Left lobe of liver (tissue), 2 donors: ENCODE measurements around the gene APRT. TPM values are rescaled to one million over a fixed set of nuclear protein-coding genes. Genes with fewer than 3 reads are reported as not detected.
A peak's percentile ranks its signal among the peaks of the same experiment; 100 is the strongest.
"Not testable (repeated sequence)": the region's sequence is repeated elsewhere in the genome, so short reads cannot be mapped to it uniquely, and the experiment has no call there.

Experiments used
- ATAC-seq: fragments of 200-7000 bp; cut with Tn5 transposase; one replicate; pipeline ENCODE4 v1.9.1; 2020; ENCODE audit warnings: mild to moderate bottlenecking, moderate library complexity
- DNase-seq: peaks from one replicate; pipeline ENCODE4 v3.0.0-alpha.2; 2020; ENCODE audit warnings: low spot score
- total RNA-seq: library from RNA; stranded (reverse); gene quantifications from one replicate; pipeline ENCODE4 v1.2.1, GENCODE V29; 2021
- donor health status: DM: no; HTN: no; CAD: no; lungs with moderate emphysema.
- donor health status: DM: no; HTN: yes; CAD: no.

The APRT gene
- total RNA-seq, 1 donor from 2014 or later = 68.9 TPM

DNA sequence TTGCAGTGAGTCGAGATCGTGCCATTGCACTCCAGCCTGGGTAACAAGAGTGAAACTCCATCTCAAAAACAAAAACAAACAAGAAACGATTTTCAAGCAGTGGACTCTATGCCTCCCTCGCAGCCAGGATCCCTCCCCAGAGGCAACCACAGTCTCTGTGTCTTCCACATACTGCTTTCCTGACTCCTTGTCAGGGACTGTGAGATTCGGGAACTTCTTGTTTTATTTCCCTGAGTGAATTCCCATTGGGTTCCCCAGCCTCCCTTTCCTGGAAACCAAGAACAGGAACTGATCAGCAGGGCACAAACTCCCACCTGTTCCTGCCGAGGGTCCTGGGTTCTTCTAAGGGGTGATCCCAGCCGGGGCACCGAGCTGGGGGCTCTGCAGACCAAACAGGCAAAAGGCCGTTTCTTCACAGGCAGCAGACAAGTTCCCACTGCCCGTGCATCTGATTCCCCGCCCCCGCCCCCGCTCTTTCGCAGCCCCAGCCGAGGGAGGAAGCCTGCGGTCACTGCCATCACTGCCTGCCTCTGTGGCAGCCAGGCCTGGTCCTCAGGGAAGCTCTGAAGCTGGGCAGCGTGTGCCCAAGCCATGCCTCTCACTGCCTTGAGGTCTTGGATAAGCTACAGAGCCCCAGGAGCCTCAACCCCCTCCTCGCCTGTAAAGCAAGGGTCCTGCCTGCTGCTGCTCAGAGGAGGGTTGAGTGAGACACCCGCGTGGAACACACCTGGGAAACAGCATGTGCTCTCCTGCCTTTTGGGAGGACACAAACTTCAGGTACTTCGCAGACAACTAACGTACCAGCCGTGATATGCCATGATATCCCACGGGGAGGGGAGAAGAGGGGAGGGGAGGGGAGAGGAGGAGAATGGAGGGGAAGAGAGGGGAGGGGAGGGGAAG, 21.2 kb downstream of the APRT start:
- ATAC-seq (no peak), DNase-seq (no peak)

DNA sequence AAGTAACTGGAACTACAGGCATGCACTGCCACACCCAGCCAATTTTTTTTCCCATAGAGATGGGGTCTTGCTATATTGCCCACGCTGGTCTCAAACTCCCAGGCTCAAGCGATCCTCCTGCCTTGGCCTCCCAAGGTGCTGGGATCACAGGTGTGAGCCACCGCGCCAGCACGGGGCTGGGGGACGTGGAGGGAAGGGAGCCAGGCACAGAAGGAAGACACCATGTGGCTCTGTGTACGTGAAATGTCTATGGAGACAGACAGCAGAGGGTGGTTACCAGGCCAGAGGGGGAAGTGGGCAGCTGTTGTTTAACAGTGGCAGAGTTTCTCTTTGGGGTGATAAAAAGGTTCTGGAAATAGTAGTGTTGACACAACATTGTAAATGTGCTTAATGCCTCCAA, 22.1 kb downstream of the APRT start:
- ATAC-seq (no peak), DNase-seq (no peak)

DNA sequence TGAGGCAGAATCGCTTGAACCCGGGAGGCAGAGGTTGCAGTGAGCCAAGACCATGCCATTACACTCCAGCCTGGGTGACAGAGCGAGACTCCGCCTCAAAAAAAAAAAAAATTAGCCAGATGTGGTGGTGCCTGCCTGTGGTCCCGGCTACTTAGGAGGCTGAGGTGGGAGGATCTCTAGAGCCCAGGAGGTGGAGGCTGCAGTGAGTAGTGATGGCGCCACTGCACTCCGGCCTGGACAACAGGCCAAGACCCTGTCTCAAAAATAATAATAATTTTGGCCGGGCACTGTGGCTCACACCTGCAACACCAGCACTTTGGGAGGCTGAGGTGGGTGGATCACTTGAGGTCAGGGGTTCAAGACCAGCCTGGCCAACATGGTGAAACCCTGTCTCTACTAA, 23.0 kb downstream of the APRT start:
- ATAC-seq, DNase-seq: not testable (repeated sequence)

DNA sequence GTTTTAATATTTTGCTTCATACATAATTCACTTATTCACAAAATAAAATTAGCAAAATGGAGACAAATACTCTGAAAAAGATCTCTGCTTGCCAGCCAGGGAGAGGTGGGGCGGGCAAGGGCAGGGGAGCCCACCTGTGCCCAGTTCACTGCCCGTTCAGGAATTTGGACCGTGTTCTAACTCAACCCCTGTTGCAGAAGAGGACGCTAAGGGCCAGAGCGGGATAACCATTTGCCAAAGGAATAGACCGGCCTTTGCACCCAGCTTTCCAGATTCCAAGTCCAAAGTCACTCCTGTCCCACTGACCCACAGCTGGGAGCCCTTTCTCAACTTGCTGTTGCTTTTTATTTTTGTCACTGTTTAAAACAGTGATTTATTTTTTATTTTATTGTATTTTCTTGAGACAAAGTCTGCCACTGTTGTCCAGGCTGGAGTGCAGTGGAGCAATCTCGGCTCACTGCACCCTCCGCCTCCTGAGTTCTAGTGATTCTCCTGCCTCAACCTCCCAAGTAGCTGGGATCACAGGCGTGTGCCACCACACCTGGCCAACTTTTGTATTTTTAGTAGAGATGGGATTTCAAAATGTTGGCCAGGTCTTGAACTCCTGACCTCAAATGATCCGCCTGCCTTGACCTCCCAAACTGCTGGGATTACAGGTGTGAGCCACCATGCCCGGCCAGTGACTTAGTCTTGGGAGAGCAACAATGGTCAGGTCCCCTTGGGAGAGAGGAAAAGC, 24.0 kb downstream of the APRT start:
- peak; percentile 61 for ATAC-seq
- peak; percentile 92 for DNase-seq

DNA sequence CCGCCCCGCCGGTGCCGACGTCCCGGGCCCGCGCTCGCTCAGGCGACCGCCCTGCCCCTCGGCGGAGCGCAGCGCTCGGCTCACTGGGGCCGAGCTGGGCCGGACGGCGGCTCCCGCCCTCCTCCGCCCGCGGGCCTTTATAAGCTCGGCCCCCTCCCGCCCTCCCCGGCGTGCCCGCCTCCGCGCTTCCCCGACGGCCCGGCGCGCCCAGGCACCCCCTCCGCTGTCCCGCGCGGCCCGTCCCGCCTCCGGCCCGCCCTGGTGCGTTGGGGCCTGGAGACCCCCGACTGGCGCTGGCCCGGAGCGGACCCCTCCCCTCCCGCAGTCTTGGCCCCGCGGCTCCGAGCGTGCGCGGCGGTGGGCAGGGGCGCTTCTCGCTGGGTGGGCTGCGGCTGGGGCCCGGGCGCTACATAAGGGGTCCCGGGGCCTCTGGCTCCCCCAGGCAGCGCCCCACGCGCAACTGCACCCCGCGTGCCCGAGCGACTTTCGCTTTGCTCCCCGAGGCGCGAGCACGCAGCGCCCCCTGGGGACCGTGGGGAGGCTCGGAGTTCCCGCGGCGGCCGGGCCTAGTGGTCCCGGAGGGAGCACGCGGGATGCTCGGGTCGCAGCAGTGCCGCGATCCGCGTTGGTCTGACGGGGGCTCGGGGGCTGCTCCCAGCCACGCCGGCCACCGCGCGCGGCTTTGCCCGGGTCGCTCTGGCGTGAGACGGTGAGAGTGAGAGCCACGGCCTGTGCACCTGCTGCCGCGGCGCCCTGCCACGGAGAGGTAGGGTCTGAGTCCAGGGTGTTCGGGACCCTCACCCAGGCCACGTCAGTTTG, 26.4 kb downstream of the APRT start, which contains the start of gene PIEZO1:
TSS of gene PIEZO1 (minus strand) at position 115 of the 819 bp plus-strand sequence. CDS start 256 bp downstream, outside the sequence.
- DNase-seq (peak; percentile 76), ATAC-seq (peak; percentile 73)

DNA sequence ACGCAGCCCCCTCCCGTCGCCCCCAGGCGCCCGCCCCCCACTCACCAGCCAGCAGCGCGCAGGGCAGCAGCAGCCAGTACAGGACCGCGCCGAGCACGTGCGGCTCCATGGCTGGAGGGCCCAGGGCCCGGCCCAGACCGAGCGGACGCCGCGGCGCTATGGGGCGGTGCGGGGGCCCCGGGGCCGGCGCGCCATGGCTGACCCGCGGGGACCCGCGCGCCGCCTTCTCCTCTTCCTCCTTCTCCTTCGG, 26.9 kb downstream of the APRT start:
- no peak for DNase-seq

DNA sequence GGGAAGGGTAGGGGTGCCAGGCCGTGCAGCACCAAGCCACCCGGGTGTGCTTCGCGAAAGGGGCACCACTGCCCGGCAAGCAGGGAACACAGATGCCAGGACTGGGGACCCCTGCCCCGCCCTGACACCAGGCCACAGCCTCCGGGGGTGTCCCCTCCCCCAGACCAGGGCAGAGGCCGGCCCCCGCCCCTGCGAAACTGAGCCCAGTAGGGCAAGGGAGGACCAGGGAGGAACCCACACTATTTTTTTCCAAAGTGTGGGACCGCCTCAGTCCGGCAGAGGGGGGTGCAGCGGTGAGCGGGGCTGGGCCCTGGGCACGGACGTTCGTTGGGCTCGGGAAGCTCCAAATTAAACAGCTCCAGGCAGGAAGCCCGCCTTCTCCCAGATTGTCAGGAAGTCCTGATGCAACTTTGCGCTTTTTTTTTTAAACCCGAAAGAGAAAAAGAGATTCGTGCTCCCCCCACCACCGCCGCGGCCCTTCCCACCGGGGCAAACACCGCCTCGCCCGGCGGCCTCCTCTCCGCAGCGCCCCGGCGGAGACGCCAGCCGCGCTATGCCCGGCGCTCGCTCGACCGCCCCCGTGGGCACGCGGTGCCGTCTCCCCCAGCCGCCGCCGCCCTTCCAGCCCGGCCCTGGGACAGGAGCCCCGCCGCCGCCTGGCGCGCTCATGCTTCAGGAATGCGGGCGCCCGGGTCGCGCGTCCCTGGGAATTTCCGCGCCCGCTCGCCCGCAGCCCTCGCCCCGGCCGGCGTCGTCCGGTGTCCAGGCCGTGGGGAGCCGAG, 27.5 kb downstream of the APRT start:
- ATAC-seq (peak; percentile 39), DNase-seq (peak; percentile 66)

More for the DNA sequence above, 26.9 kb downstream of the APRT start:
- ATAC-seq = peak; percentile 46

DNA sequence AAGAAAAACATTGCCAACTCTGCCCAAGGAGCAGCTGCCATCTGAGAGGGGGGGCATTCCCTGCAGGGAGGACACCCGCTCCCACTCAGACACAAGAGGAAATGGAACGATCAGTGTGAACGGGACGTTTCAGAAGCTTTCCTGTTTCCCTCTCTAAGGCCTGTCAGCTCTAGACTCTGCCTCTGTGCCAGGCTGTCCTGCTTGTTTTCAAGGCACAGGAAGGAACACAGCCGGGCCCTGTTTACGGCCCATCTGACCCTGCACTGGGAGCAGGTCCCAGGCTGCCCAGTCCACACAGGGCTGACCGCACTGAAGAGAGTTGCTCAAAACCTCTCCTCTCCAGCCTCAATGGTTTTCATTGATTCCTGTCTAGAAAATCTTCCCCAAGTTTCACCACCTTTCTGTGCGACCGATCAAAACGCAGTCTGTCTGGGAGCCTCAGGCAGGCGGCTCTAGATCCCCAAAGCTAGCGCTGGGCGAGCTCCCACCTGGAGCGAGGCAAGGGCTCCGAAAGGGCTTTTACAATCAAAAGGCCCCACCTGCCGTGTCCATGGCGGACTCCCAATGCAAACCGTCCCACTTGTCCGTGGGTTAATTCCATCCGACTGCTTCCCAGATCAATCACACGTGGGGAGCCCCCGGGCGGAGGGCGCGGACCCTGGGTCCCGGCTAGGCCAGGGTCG, 28.2 kb downstream of the APRT start:
- peak; percentile 57 for ATAC-seq
- peak; percentile 75 for DNase-seq

DNA sequence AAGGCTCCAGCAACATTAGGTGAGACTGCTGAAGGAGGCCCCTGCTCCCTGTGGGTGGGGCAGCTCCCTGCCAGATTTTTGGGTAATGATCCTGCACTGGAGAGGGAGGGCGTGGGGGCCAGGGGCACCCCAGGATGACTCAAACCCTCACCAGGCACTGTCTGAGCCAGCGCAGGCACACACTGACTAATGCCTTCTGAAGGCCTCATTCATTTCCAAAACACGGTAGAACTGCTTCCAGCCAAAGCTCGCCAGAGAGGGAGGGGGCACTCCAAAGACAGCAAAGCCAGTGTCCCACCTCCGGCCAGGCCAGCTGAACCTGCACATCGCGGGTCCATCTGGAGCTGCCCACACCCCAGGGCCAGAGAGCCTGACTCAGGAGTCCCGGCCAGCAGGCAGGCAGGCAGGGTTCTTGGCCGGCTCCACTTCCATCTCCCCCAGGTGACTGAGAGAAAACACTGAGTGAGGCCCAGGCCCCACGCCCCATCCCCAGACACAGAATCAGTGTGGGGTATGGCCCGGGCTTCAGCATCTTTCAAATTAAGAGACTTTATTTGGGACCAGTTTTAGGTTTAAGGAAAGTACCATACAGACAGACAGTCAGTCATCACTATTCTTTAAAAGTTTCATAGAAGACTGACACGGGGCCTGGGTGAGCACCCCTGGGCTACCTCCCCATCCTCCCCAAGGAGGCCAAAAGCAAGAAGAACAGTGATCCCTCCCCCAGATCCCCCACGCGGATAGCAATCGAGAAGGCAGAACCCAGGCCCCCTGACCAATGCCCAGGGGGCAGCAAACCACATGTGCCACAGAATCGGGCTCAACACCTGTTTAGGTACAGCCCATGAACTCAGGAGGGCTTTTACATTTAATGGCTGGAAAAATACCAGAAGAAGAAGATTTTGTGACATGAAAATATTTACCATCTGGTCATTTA, 29.0 kb downstream of the APRT start:
- DNase-seq = no peak

DNA sequence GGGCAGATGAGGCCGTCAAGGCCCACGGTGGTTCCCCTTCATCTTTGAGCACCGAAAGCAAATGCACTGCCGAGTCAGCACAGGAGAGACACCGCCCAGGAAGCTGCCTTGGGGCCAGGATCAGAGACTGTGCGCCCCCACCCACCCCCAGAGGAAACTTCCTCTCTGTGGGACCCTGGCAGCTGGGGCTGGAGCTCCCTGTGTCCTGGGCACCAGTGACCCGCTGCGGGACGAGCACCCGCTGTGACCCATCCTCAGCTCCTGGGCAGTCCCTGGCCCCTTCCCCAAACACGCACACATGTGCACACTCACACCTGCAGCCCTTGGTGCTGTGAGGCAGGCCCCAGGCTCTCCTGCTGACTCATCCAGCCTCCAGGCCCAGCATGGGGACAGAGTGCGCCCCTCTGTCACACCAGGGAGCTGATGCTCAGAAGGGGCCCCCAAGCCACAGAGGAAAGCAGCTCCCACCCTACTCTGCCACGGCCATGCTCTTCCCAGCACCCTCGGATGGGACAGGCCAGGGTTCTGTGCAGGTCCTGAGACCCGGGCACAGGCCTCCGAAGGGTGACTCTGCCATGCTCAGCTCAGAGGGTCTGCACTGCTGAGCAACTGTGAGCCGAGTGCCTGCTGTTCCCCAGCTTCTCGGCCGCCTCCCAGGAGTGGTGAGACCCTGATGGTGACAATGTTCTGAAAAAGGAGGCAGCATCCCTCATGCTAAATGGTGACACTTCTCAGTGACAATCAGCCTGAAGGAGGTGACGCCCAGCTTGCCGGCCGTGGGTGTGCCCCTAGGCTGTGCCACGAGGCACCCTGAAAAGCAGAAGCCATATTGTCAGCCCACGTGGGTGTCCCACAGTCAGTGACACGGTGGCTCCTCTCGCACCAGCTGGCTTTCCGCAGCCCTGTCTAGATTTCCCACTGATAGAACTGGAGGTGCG, 30.3 kb downstream of the APRT start:
- ATAC-seq (no peak), DNase-seq (no peak)

More for the DNA sequence above, 29.0 kb downstream of the APRT start:
- ATAC-seq = no peak

DNA sequence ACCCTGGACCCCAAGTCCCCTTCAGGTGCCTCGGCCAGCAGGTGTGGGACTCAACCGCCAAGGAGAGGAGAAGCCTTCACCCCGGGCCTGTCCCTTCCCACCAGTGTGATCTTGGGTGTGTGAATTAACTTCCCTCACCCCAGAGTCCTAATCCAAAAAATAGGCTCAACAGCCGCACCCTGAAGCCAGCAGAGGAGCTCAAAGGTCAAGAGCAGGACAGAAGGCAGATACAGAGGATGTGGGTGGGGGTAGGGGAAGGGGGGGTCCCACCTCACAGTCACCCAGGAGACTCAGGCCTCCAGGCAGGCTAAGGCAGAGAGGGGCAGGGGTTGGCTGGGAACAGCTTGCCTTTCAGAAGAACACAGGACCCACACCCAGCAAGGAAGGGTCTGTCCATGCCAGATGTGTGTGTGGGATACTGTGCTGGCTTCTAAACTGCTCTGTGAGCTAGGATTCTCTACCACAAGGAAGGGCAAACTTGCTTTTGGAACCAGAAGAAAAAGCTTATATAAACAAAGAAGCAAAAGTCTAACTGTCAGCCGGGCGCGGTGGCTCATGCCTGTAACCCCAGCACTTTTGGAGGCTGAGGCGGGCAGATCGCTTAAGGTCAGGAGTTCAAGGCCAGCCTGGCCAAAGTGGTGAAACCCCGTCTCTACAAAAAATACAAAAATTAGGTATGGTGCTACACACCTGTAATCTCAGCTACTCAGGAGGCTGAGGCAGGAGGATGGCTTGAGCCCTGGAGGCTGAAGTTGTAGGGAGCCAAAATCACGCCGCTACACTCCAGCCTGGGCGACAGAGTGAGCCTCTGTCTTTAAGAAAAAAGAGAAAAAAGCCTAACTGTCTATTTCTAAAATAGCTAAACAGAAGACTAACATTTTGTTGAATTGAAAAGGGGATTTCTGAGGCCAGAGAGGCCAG, 31.3 kb downstream of the APRT start:
- DNase-seq (no peak), ATAC-seq (no peak)

DNA sequence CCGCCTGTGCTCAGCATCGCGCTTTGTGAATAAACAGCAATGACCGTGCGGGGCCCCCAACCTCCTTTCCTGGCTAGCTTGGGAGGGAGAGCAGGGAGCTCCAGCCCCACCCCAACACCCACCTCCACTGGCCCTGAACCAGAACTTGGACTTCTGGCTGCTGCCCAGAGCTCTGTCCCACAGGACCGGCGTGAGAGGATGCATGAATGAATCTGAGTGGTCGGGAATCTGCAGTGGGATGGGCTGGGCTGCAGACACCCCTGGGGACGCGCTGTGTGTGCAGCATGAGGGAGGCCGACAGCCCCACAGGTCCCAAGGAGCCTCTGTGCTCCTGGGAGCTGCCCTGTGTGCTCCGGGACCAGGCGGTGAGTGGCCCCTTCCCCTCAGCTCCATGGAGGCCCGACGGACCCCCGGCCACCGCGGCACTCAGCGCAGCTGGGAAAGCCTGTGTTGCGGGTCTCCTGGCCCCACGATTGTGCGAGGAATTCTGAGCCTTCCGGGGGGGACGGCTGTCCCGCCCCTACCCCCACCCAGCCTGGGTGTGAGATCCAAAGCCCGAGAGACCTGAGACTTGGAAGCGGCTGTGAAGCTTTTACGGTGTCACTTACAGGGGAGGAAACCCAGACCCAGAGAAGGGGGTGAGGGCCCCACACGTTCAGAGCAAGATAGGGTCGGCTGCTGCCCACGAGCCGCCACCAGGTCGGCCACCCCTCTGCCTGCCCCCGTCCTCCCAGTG, 32.2 kb downstream of the APRT start:
- no peak for DNase-seq
- ATAC-seq = no peak

DNA sequence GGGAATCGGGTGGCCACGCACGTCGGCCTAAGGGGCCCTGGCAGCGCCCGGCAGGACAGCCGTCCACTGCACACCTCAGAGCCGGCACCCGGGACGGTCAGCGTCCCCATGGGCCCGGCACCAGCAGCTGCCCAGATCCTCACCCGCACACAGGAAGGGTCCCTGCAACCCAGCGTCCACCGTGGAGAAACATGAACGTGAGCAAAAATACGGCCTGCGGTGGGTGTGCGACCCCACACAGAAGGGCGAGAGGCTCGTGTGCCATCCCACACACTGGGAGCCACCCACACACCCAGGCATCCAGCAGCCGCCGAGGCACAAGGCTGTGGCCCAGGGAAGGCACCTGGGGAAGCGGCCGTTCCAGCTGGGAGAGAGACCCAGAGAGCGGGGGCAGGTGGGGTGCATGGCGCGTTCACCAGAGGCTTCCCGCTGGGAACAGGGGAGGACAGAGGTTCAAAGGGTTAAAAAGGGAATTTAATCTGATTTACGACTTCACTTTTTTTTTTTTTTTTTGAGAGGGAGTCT, 33.1 kb downstream of the APRT start:
- ATAC-seq = no peak
- no peak for DNase-seq

DNA sequence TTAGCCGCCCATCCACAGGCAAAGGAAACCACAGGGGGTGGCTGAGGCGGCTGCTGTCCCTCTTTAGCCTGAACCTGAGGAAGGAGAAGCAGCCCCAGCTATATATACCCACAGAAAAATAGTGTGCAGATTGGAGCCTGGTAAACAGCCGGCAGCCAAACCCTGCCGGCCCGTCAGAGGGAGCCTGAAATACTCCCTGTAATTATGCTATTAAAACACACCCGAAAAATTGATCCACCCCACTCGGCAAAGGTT, 33.5 kb downstream of the APRT start:
- ATAC-seq = no peak
- DNase-seq = no peak

DNA sequence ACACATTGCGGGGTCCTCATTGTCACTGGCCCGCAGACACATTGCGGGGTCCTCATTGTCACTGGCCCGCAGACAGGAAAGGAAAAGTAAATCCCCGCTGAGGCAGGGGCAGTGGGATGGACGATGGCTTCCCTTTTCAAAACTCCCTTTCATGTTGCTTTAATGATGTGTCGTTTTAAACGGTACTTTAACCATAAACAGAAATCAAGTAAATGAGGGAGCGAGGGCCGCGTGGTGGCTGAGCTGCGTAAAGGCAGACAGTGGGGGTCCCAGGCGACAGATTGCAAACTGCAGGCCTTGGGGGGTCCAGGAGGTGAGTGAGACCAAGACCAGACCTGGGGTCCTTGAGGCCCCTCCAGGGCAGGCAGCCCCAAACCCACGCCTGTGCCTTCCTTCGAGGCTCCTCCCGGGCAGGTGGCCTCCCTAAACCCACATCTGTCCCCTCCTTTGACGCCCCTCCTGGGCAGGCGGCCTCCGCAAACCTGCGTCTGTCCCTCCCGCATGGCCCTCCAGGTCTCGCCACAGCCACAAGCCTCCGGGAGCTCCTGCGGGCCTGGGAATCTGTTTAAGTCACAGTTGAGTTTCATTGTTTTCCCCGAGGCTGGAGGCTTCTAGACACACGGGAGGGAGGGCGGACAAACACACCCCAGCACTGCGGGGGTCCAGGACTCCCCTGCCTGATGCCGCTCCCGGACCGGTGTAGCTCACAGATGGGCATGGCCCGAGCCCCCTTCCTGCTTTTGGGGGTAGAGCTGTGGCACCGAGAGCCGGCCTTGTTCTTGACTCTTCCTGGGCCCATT, 34.1 kb downstream of the APRT start:
- ATAC-seq (no peak), DNase-seq (no peak)
